OCI-LY7 (cell line): Measurements from ENCODE around the gene C11orf52.
"Not testable (repeated sequence)": the region's sequence is repeated elsewhere in the genome, so short reads cannot be mapped to it uniquely, and the experiment has no call there.

ENCODE experiments used
- CTCF ChIP-seq: fragments of 200-600 bp; sonication (generic); conservative IDR thresholded peaks from 2 replicates; pipeline ENCODE4 v1.5.1; 2014; ENCODE audit warnings: mild to moderate bottlenecking, antibody characterized with exemption, low read length, moderate library complexity, mixed read lengths
- EZH2phosphoT487 ChIP-seq: fragments of 200-600 bp; sonication (generic); IDR thresholded peaks from 2 replicates; pipeline ENCODE4 v1.6.1; 2018; ENCODE audit warnings: low read depth, borderline replicate concordance, mild to moderate bottlenecking, mixed run types, antibody characterized with exemption, low read length, moderate library complexity, mixed read lengths

GRCh38 chr11:111933176-111933575, 14.5 kb downstream of the C11orf52 start:
- not testable (repeated sequence) for TF ChIP-seq CTCF, EZH2phosphoT487
